Heart left ventricle (tissue), 16 donors: Measurements from ENCODE around the gene EMC8. TPM values are rescaled to one million over a fixed set of nuclear protein-coding genes. Genes with fewer than 3 reads are reported as not detected.

ENCODE experiments used
- ATAC-seq, 4 donors: fragments of 200-7000 bp; cut with Tn5 transposase; one replicate each; pipeline ENCODE4 v1.9.1; 2020 to 2022; ENCODE audit warnings: moderate library complexity in 4 of 4, mild to moderate bottlenecking in 3 of 4, moderate number of reproducible peaks in 1 of 4
- DNase-seq, 5 donors: peaks; one replicate each; pipeline ENCODE4 v3.0.0-alpha.2; 2020
- H3K27ac ChIP-seq, 12 donors: fragments of 200-600 bp; sonication (generic) in 4 of 12; one replicate each; pipeline versions ENCODE4 v1.5.0 to v1.8.0; 2016 to 2022; ENCODE audit warnings: mild to moderate bottlenecking in 2 of 12
- H3K27me3 ChIP-seq, 9 donors: fragments of 200-600 bp; sonication (generic) in 2 of 9; one replicate each; pipeline versions ENCODE4 v1.5.1 to v1.8.0; 2016 to 2022; ENCODE audit warnings: mild to moderate bottlenecking in 3 of 9
- H3K36me3 ChIP-seq, 9 donors: fragments of 200-600 bp; sonication (generic) in 2 of 9; one replicate each; pipeline versions ENCODE4 v1.5.0 to v1.8.0; 2018 to 2022; ENCODE audit warnings: mild to moderate bottlenecking in 2 of 9
- H3K4me1 ChIP-seq, 12 donors: fragments of 200-600 bp; sonication (generic) in 4 of 12; one replicate each; pipeline versions ENCODE4 v1.5.0 to v1.8.0; 2016 to 2022; ENCODE audit warnings: mild to moderate bottlenecking in 3 of 12
- H3K4me3 ChIP-seq, 12 donors: fragments of 200-600 bp; sonication (generic) in 4 of 12; one replicate each; pipeline versions ENCODE4 v1.5.0 to v1.8.0; 2017 to 2022; ENCODE audit warnings: mild to moderate bottlenecking in 9 of 12, moderate library complexity in 4 of 12
- H3K9me3 ChIP-seq, 12 donors: fragments of 200-600 bp; sonication (generic) in 4 of 12; one replicate each; pipeline versions ENCODE4 v1.5.0 to v1.8.0; 2016 to 2022; ENCODE audit warnings: mild to moderate bottlenecking in 1 of 12
- CTCF ChIP-seq, 12 donors: fragments of 200-600 bp; sonication (generic) in 4 of 12; IDR thresholded peaks; one replicate each; pipeline versions ENCODE4 v1.5.0 to v1.8.0; 2018 to 2022; ENCODE audit warnings: antibody characterized with exemption in 12 of 12, mild to moderate bottlenecking in 5 of 12
- POLR2A ChIP-seq, 2 donors: fragments of 450-650 bp; IDR thresholded peaks; one replicate each; pipeline ENCODE4 v1.6.1; 2017; ENCODE audit warnings: antibody characterized with exemption in 2 of 2, mild to moderate bottlenecking in 2 of 2, moderate library complexity in 2 of 2
- WGBS, 4 donors: extraction: QIAGEN DNeasy Blood & Tissue Kit in 2 of 4; methylation state at CpG; one replicate each; pipeline versions ENCODE4 v1.1.5 to v1.1.7; 2013 to 2018; 5-methylcytosine and 5-hydroxymethylcytosine counted together
- intact Hi-C, 10 donors: fragments of 100-400 bp; cut with DNase I; formaldehyde crosslinking; loops; one replicate each; pipeline versions ENCODE4 v1.11.1 to v1.14.2; 2022
- polyA plus RNA-seq, 2 donors: library from polyadenylated mRNA; stranded (reverse); fragments of 200-250 nt; gene quantifications; one replicate each; pipeline ENCODE4 v1.2.3, GENCODE V29; 2013
- total RNA-seq, 9 donors: library from RNA; depleted of rRNA in 2 of 9; stranded (reverse); fragments of >200 nt in 2 of 9; fragmentation: NEBNext Ultra II Directional in 3 of 9; extraction: Animal tissue kit (Norgen Biotek cat#: 25700) in 3 of 9; gene quantifications; one replicate each; pipeline versions ENCODE4 v1.1.0 to v1.2.4, GENCODE V29; 2016 to 2023
- donor health status: ischemic (EF 13 %, LVEDD 7.1; RV severe dilation, severe dysfunction).
- donor health status: healthy with polysubstance abuse.
- donor health status: DM: no; HTN: yes; CAD: no.
- donor health status: DM: no; HTN: no; CAD: no.
- donor health status: ischemic (EF 25% LVEDD 6.9; RV normal size, moderate dysfunction).
- donor health status: ischemic (EF 25% LVEDD 5.7; RV mildly dilated, moderate dysfunction).
- donor health status: healthy.
- donor health status: DM: yes; HTN: yes; CAD: no.
- donor health status: ischemic (EF 35%, LVEDD 5.7; RV mildly dilated, moderate dysfunction).
- donor health status: nonischemic (EF 11% LVEDD 7.7; RV severe dilation, severe dysfunction).
- donor health status: DM: yes; HTN: yes; CAD: no.
- donor health status: PGD.
- donor health status: ischemic (EF 29% LVEDD 5.4; RV normal size, mild dysfunction).
- donor health status: nonischemic (EF 23%, LVEDD 6.1; RV moderate dilation, normal function).

EMC8 gene
- total and polyA plus RNA-seq, 11 donors, result 9.2 to 39.1 (median 24.4) TPM

- ATAC-seq, result no peak
- Histone ChIP-seq H3K27me3 (peaks cover 0 to 22% (median 3%) of the 10 kb centered on the region in 9 donors), H3K4me1 (peaks cover 0 to 9% (median 0%) of the 10 kb centered on the region in 12 donors), H3K4me3 (no peak overlapping the region), H3K36me3 (no peaks in the 10 kb centered on the region), H3K9me3 (peaks cover 0 to 3% (median 0%) of the 10 kb centered on the region in 12 donors), H3K27ac (no peak overlapping the region)
- intact Hi-C loops, result no loop called here
- DNase-seq, result no peak
- TF ChIP-seq CTCF (IDR thresholded peaks at IDR 0.05), result no peak
- TF ChIP-seq POLR2A (IDR thresholded peaks at IDR 0.05), result no peak
Observed at GRCh38 chr16:85844169-85844481, 44.8 kb upstream of the EMC8 start.

GRCh38 chr16:85843471-85844168, 44.3 kb upstream of the EMC8 start:
- TF ChIP-seq CTCF (IDR thresholded peaks at IDR 0.05), result no peak
- no peak for TF ChIP-seq POLR2A (IDR thresholded peaks at IDR 0.05)
- peaks cover 0 to 23% (median 3%) of the 10 kb centered on the region in 9 donors for H3K27me3 ChIP-seq
- H3K36me3 ChIP-seq, result no peaks in the 10 kb centered on the region
- no peak for ATAC-seq
- DNase-seq, result no peak
- peaks cover 0 to 3% (median 0%) of the 10 kb centered on the region in 12 donors for H3K9me3 ChIP-seq
- no peak overlapping the region for H3K4me3 ChIP-seq
- 92 to 95% (median 93%) methylated on average over 11 of the region's 11 CpGs for WGBS, 4 donors
- intact Hi-C loops, result no loop called here
- no peak overlapping the region for H3K27ac ChIP-seq
- peaks cover 0 to 14% (median 0%) of the 10 kb centered on the region in 12 donors for H3K4me1 ChIP-seq

DNA sequence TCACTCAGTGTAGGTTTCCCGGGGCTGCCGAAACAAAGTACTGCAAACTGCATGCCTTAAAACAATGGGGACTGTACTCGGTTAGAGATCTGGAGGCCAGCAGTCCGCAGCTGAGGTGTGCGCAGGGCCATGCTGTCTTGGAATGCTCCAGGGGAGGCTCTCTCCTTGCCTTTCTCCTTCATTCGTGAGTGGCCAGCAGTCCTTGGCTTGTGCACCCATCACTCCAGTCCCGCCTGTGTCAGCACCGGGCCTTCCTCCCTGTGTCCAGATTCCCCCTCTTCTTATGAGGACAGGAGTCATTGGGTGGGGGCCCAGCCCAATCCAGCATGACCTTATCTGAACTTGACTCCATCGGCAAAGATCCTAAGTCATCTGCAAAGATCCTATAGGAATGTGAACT, 43.5 kb upstream of the EMC8 start:
- Histone ChIP-seq H3K27ac (no peak overlapping the region), H3K27me3 (peaks cover 0 to 31% (median 3%) of the 10 kb centered on the region in 9 donors), H3K4me1 (peaks cover 0 to 15% (median 0%) of the 10 kb centered on the region in 12 donors), H3K9me3 (peaks cover 0 to 3% (median 0%) of the 10 kb centered on the region in 12 donors), H3K4me3 (no peak overlapping the region), H3K36me3 (no peaks in the 10 kb centered on the region)
- DNase-seq, result no peak
- 90 to 97% (median 92%) methylated on average over 9 of the region's 9 CpGs for WGBS, 4 donors
- intact Hi-C loops, result no loop called here
- TF ChIP-seq POLR2A (IDR thresholded peaks at IDR 0.05) (no peak), CTCF (IDR thresholded peaks at IDR 0.05) (no peak)
- no peak for ATAC-seq

DNA sequence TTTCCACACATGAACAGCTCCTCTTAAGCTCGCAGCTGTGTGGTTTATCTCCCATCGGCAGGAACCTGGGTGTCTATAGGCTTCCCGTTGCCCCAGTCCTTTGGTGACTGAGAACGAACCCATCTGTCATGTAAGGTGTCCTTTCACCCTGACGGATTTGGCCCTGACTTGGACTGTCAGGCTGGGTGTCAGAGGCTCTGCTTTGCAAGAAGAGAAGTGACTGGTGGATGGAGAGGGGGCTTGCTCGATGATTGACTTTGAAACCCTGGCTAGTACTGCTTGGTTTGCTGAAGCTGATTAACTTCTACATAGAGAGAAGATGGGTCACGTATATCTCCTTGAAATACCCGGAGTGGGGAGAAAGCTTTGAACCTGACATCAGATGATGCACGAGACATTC, 43.1 kb upstream of the EMC8 start:
- WGBS, 4 donors, result 82 to 87% (median 83%) methylated on average over 9 of the region's 9 CpGs
- Histone ChIP-seq H3K4me3 (no peak overlapping the region), H3K27ac (no peak overlapping the region), H3K4me1 (peaks cover 0 to 15% (median 0%) of the 10 kb centered on the region in 12 donors), H3K36me3 (no peaks in the 10 kb centered on the region), H3K9me3 (peaks cover 0 to 3% (median 0%) of the 10 kb centered on the region in 12 donors), H3K27me3 (peaks cover 0 to 35% (median 3%) of the 10 kb centered on the region in 9 donors)
- ATAC-seq, result no peak
- no peak for DNase-seq
- TF ChIP-seq POLR2A (IDR thresholded peaks at IDR 0.05) (no peak), CTCF (IDR thresholded peaks at IDR 0.05) (no peak)
- intact Hi-C loops, result no loop called here
